HepG2 (cell line): ENCODE measurements around the gene ENAH. TPM values are rescaled to one million over a fixed set of nuclear protein-coding genes. Genes with fewer than 3 reads are reported as not detected.

Experiments
- ATAC-seq: fragments of 200-7000 bp; cut with Tn5 transposase; 3 replicates; pipeline ENCODE4 v1.9.1; 2020; ENCODE audit warnings: mild to moderate bottlenecking, moderate library complexity
- BruUV-seq: library from RNA; stranded (reverse); fragments of 400-500 nt; replicated peaks from 2 replicates; lab custom pipeline; 2021; lab: Mats Ljungman, UMichigan
- CTCF ChIA-PET: fragments of 300-600 bp; formaldehyde crosslinking; extraction: SDS; loops from one replicate; lab custom pipeline; 2021; ENCODE audit warnings: low total read pairs, inconsistent platforms, low intra/inter-chr PET ratio; lab: Yijun Ruan, JAX
- POLR2A ChIA-PET: fragments of 350-600 bp; sonication (Branson Sonifier 250); formaldehyde crosslinking; loops from one replicate; lab custom pipeline; 2020; ENCODE audit warnings: antibody characterized with exemption, inconsistent platforms; lab: Yijun Ruan, JAX
- DNase-seq: peaks from one replicate; pipeline ENCODE4 v3.0.0-alpha.2; 2015; ENCODE audit warnings: low spot score
- FAIRE-seq: peaks from 3 replicates; lab custom pipeline; 2011; peaks lifted over from hg19 to GRCh38; lab: Jason Lieb, UNC
- H2AFZ ChIP-seq: one replicate; pipeline ENCODE4 v1.6.1; 2011; ENCODE audit warnings: low read length, inconsistent platforms
- H3K27ac ChIP-seq: fragments of 300-600 bp; 3 replicates; pipeline ENCODE4 v1.8.0; 2011; ENCODE audit warnings: mixed run types, mild to moderate bottlenecking, mixed read lengths, low read length, inconsistent platforms; ENCODE audit not compliant: insufficient read depth; ENCODE audit errors: extremely low read length
- H3K27me3 ChIP-seq, 2 experiments: fragments of 200-600 bp in 1 of 2; 2 replicates in 1 of 2; 3 replicates in 1 of 2; pipeline versions ENCODE4 v1.6.0 to v1.8.0; 2011; ENCODE audit warnings: low read length in 2 of 2, mild to moderate bottlenecking in 2 of 2, moderate library complexity in 2 of 2, inconsistent platforms in 1 of 2; ENCODE audit not compliant: insufficient read depth in 2 of 2, control insufficient read depth in 1 of 2
- H3K36me3 ChIP-seq, 2 experiments: fragments of 200-600 bp in 1 of 2; replicated peaks in 1 of 2; 2 replicates in 1 of 2; 3 replicates in 1 of 2; pipeline versions ENCODE4 v1.5.1 to v1.8.0; 2011; ENCODE audit warnings: low read length in 2 of 2, inconsistent platforms in 1 of 2; ENCODE audit not compliant: insufficient read depth in 2 of 2, control insufficient read depth in 1 of 2
- H3K4me1 ChIP-seq: 2 replicates; pipeline ENCODE4 v1.5.1; 2012; ENCODE audit warnings: low read length, inconsistent platforms; ENCODE audit not compliant: insufficient read depth
- H3K4me2 ChIP-seq: 2 replicates; pipeline ENCODE4 v1.6.0; 2011; ENCODE audit warnings: low read depth, low read length, inconsistent platforms
- H3K4me3 ChIP-seq, 3 experiments: fragments of 200-600 bp in 1 of 3; sonication (generic), shearing (Covaris generic) in 1 of 3; replicated peaks in 1 of 3; 2 replicates each; pipeline ENCODE4 v1.5.1; 2011 to 2016; ENCODE audit warnings: low read length in 3 of 3, inconsistent platforms in 2 of 3, low read depth in 2 of 3, mild to moderate bottlenecking in 2 of 3, control low read depth in 1 of 3, mixed read lengths in 1 of 3; ENCODE audit not compliant: insufficient read depth in 1 of 3
- H3K79me2 ChIP-seq: one replicate; pipeline ENCODE4 v1.6.1; 2011; ENCODE audit warnings: low read length, inconsistent platforms; ENCODE audit not compliant: insufficient read depth
- H3K9ac ChIP-seq: 2 replicates; pipeline ENCODE4 v1.6.0; 2011; ENCODE audit warnings: mild to moderate bottlenecking, low read depth, low read length, inconsistent platforms; ENCODE audit not compliant: insufficient read depth
- H3K9me3 ChIP-seq: 2 replicates; pipeline ENCODE4 v1.5.1; 2012; ENCODE audit warnings: mild to moderate bottlenecking, low read length
- H4K20me1 ChIP-seq: 2 replicates; pipeline ENCODE4 v1.6.0; 2011; ENCODE audit warnings: inconsistent platforms, mild to moderate bottlenecking, low read length, moderate library complexity; ENCODE audit not compliant: insufficient read depth
- CBX1 ChIP-seq: IDR thresholded peaks from one replicate; pipeline ENCODE4 v1.6.1; 2016; ENCODE audit warnings: antibody characterized with exemption, low read depth
- GATAD2A ChIP-seq: IDR thresholded peaks from 2 replicates; pipeline ENCODE4 v1.6.1; 2016
- HMGXB4 ChIP-seq, 2 experiments: sonication (generic) in 1 of 2; formaldehyde crosslinking in 1 of 2; IDR thresholded peaks; 2 replicates each; pipeline versions ENCODE4 v1.4.0 to v1.6.1; 2018 to 2020; ENCODE audit warnings: missing genetic modification reagents in 2 of 2, borderline replicate concordance in 1 of 2, low read depth in 1 of 2, mild to moderate bottlenecking in 1 of 2, missing biosample characterization in 1 of 2
- IKZF1 ChIP-seq: fragments of 450-650 bp; IDR thresholded peaks from 2 replicates; pipeline ENCODE4 v1.7.1; 2016
- MEIS2 ChIP-seq: sonication (generic); formaldehyde crosslinking; IDR thresholded peaks from 2 replicates; pipeline ENCODE4 v1.9.0; 2021; ENCODE audit warnings: mild to moderate bottlenecking, missing genetic modification reagents
- TAF15 ChIP-seq: fragments of 200-400 bp; formaldehyde crosslinking; IDR thresholded peaks from one replicate; pipeline ENCODE4 v1.6.1; 2018; ENCODE audit warnings: mild to moderate bottlenecking, low read depth, low read length; ENCODE audit not compliant: poor library complexity, severe bottlenecking
- ZNF121 ChIP-seq: sonication (generic); formaldehyde crosslinking; IDR thresholded peaks from 2 replicates; pipeline ENCODE4 v1.5.0; 2020; ENCODE audit warnings: mild to moderate bottlenecking, missing genetic modification reagents
- ZNF337 ChIP-seq: sonication (generic); formaldehyde crosslinking; IDR thresholded peaks from 2 replicates; pipeline ENCODE4 v1.5.1; 2020; ENCODE audit warnings: missing genetic modification reagents, low read depth, mild to moderate bottlenecking, borderline replicate concordance
- ZNF431 ChIP-seq: sonication (generic); formaldehyde crosslinking; IDR thresholded peaks from 2 replicates; pipeline ENCODE4 v1.9.0; 2022; ENCODE audit warnings: missing genetic modification reagents, low read depth, mild to moderate bottlenecking, borderline replicate concordance
- ZNF460 ChIP-seq: sonication (generic); formaldehyde crosslinking; IDR thresholded peaks from 2 replicates; pipeline ENCODE4 v1.5.1; 2020; ENCODE audit warnings: missing genetic modification reagents, mild to moderate bottlenecking, borderline replicate concordance
- ZNF574 ChIP-seq: sonication (generic); formaldehyde crosslinking; IDR thresholded peaks from 2 replicates; pipeline ENCODE4 v1.4.0; 2020; ENCODE audit warnings: missing genetic modification reagents
- ZNF737 ChIP-seq: sonication (generic); formaldehyde crosslinking; IDR thresholded peaks from 2 replicates; pipeline ENCODE4 v1.5.0; 2020; ENCODE audit warnings: missing genetic modification reagents, mild to moderate bottlenecking, borderline replicate concordance
- ZNF773 ChIP-seq: sonication (generic); formaldehyde crosslinking; IDR thresholded peaks from 2 replicates; pipeline ENCODE4 v1.4.0; 2020; ENCODE audit warnings: missing genetic modification reagents, borderline replicate concordance
- WGBS: methylation state at CpG from one replicate; pipeline ENCODE4 v1.1.6; 2017; ENCODE audit warnings: low lambda C conversion rate; 5-methylcytosine and 5-hydroxymethylcytosine counted together
- in situ Hi-C: cut with HindIII; loops from 2 replicates; pipeline ENCODE4 v1.10.0; 2017; ENCODE audit warnings: low pct_unique_long_range_greater_than_20kb; ENCODE audit not compliant: extremely low pct_ligation_motif_present
- intact Hi-C: fragments of 100-400 bp; cut with micrococcal nuclease; formaldehyde crosslinking; loops from one replicate; pipeline ENCODE4 v1.10.0; 2022; ENCODE audit not compliant: unreplicated experiment
- polyA plus RNA-seq, 8 experiments: library from polyadenylated mRNA; depleted of rRNA in 3 of 8; stranded (reverse) in 7 of 8; unstranded in 1 of 8; fragments of >200 nt; fragmentation: Illumina TruSeq in 4 of 8; extraction: Trizol in 4 of 8; gene quantifications; 2 replicates each; pipeline versions ENCODE4 v1.2.1 to v1.2.3, GENCODE V29; 2011 to 2016; ENCODE audit warnings: low read depth in 4 of 8, missing spikeins in 1 of 8, mixed read lengths in 1 of 8; ENCODE audit not compliant: insufficient read depth in 1 of 8
- total RNA-seq, 5 experiments: library from RNA; depleted of rRNA; stranded (reverse); fragments of >200 nt; fragmentation: Illumina TruSeq; extraction: Trizol; gene quantifications; 2 replicates each; pipeline ENCODE4 v1.2.3, GENCODE V29; 2016; ENCODE audit warnings: low read depth in 1 of 5
- TF ChIP-seq, protein P1 (sequence below): sonication (generic); formaldehyde crosslinking; IDR thresholded peaks from 2 replicates; pipeline ENCODE4 v1.4.0; 2020; ENCODE audit warnings: missing genetic modification reagents
- TF ChIP-seq, protein P2 (sequence below): sonication (generic); formaldehyde crosslinking; IDR thresholded peaks from 2 replicates; pipeline ENCODE4 v1.4.0; 2020; ENCODE audit warnings: missing genetic modification reagents, mild to moderate bottlenecking, borderline replicate concordance

Gene ENAH
- total and polyA plus RNA-seq, 2 of the 13 experiments (the other 11 are each of a cell fraction or from before 2014, with no cell fraction given), result 22.1 to 58.3 TPM

- H3K79me2 ChIP-seq, result no peaks in the 10 kb centered on the region
- H3K9me3 ChIP-seq, result no peaks in the 10 kb centered on the region
- ATAC-seq (peak; percentile 31), FAIRE-seq (no peak), DNase-seq (no peak)
- peaks cover 5 to 46% of the 10 kb centered on the region in 2 experiments; a peak in 3 of 5 replicates for H3K27me3 ChIP-seq
- H3K36me3 ChIP-seq, result no peaks in the 10 kb centered on the region
- ChIA-PET CTCF (no interaction called here), POLR2A (interaction anchor here (0.6 to 1.6 kb wide), 4 partner anchors 14 to 308 kb away, joined by 3 to 4 read pairs (median 4); no protein-coding TSS in a partner anchor)
- 29% methylated on average over 13 of the region's 18 CpGs for WGBS
- H3K4me2 ChIP-seq, result peak overlapping the region; percentile 48
- no TSS peak for BruUV-seq
- H4K20me1 ChIP-seq, result no peaks in the 10 kb centered on the region
- in situ Hi-C loops, result no loop called here
- peaks cover 38% of the 10 kb centered on the region for H3K4me1 ChIP-seq
- H3K9ac ChIP-seq, result no peak overlapping the region
- intact Hi-C loops, result no loop called here
- no peak overlapping the region for H2AFZ ChIP-seq
- peak overlapping the region in 1 of 3 experiments; percentile 38; a peak in 1 of 6 replicates for H3K4me3 ChIP-seq
- no peak overlapping the region for H3K27ac ChIP-seq
- TF ChIP-seq CBX1 (no peak), IKZF1 (no peak), ZNF121 (CRISPR knock-in tag) (no peak), TAF15 (no peak), ZNF574 (CRISPR knock-in tag) (no peak), ZNF431 (CRISPR knock-in tag) (no peak), ZNF337 (CRISPR knock-in tag) (no peak), ZNF773 (CRISPR knock-in tag) (no peak), ZNF460 (CRISPR knock-in tag) (no peak), MEIS2 (no peak), ZNF737 (CRISPR knock-in tag) (no peak), HMGXB4 (CRISPR knock-in tag; IDR thresholded peaks at IDR 0.05; ENCODE audit: borderline replicate concordance in 1 of 2, low read depth in 1 of 2) (no peak), GATAD2A (CRISPR knock-in tag) (no peak)
- TF ChIP-seq, protein P1, sequence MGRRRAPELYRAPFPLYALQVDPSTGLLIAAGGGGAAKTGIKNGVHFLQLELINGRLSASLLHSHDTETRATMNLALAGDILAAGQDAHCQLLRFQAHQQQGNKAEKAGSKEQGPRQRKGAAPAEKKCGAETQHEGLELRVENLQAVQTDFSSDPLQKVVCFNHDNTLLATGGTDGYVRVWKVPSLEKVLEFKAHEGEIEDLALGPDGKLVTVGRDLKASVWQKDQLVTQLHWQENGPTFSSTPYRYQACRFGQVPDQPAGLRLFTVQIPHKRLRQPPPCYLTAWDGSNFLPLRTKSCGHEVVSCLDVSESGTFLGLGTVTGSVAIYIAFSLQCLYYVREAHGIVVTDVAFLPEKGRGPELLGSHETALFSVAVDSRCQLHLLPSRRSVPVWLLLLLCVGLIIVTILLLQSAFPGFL (CRISPR knock-in tag), result no peak
- TF ChIP-seq, protein P2, sequence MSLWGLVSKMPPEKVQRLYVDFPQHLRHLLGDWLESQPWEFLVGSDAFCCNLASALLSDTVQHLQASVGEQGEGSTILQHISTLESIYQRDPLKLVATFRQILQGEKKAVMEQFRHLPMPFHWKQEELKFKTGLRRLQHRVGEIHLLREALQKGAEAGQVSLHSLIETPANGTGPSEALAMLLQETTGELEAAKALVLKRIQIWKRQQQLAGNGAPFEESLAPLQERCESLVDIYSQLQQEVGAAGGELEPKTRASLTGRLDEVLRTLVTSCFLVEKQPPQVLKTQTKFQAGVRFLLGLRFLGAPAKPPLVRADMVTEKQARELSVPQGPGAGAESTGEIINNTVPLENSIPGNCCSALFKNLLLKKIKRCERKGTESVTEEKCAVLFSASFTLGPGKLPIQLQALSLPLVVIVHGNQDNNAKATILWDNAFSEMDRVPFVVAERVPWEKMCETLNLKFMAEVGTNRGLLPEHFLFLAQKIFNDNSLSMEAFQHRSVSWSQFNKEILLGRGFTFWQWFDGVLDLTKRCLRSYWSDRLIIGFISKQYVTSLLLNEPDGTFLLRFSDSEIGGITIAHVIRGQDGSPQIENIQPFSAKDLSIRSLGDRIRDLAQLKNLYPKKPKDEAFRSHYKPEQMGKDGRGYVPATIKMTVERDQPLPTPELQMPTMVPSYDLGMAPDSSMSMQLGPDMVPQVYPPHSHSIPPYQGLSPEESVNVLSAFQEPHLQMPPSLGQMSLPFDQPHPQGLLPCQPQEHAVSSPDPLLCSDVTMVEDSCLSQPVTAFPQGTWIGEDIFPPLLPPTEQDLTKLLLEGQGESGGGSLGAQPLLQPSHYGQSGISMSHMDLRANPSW (CRISPR knock-in tag), result no peak
Measured at GRCh38 chr1:225460021-225460736, 192.7 kb downstream of the ENAH start.
